RCC 7860 (cell line): ENCODE results near the gene CCNB3.

Experiments
- DNase-seq: peaks from one replicate; pipeline ENCODE4 v3.0.0-alpha.2; 2015; ENCODE audit warnings: low spot score
- FAIRE-seq: peaks from 2 replicates; lab custom pipeline; 2012; peaks lifted over from hg19 to GRCh38; lab: Jason Lieb, UNC

CCNB3 gene

DNA sequence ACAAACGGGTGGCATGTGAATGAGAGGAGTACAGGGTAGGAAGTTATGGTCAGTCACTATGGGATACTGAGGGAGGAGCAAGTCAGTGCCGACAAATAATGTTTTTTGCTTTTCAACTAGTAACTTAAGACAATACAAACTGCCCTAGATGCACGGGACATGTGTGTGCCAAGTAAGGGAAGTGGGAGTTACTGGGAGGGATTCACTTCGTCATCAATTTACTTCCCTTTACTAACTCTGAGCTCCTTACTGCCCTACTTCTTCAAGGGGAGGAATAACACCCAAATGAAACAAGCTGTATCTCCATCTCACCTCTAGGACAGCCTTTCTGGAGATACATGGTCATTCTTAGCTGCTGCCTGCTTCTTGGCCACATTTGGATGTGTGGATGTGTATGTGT, 168.4 kb downstream of the CCNB3 start:
- FAIRE-seq = no peak
- no peak for DNase-seq

DNA sequence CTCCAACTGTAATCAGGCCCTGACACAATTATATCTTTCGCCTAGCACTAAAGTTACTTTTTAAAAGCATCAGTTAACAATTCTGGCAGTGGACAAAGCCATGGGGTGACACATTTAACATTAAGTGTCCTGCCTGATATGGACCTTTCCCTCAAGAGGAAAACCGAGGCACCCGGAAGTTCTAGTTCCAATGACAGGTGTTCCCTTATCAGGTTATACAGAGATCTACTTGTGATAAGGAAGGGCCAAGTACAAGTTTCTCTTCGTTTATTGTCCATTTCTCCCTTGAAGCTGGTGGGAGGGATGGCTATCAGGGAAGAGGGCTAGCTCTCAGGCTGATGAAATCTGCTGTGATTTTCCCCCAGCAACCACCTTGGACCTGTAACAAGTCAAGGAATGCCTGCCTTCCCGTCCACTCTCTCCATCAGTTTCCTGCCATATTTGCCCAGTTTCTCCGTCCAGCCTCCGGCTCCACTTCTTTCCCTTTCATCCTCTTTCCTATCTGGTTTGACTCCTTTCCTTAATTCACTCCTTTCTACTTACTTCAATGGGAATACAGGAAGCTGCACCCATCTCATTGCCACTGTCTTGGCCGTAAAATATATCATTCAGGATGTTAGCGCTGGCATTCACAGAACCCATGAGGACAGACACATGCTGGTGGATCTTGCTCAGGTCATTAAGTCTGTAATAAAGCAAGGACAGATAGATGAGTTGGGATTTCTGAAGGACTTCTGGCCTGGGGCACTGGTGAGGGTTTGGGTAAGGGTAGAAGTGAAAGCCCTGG, 171.1 kb downstream of the CCNB3 start:
- DNase-seq = no peak
- FAIRE-seq = no peak

DNA sequence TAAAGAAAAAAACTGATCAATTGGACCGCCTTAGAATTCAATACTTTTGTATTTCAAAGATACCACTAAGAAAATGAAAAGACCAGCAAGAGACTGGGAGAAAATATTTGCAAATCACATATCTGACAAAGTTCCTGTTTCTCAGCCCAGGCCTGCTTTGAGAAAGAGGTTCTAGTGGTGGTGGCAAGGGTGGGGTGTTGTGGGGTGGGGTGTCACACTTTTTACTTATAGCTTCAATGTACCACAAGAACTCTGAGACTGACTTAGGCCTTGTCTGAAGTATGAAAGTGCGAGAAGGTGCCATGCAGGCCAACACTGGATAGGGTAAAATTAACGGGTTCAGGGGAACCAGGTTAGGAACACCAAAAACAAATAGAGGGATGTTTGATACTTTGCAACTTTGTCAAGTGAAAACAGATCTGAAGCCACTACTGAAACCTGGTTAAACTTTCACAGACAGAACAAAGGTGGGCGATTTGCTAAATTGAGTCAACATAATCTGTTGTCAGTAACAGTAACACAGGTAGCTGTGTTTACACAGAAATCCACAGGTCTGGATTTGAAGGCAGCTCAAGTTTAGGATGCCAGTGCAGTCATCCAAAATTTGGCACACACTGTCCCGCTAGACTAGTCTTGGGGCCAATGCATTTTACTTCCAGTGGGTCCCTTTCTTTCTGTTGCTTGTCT, 177.3 kb downstream of the CCNB3 start:
- no peak for DNase-seq

DNA sequence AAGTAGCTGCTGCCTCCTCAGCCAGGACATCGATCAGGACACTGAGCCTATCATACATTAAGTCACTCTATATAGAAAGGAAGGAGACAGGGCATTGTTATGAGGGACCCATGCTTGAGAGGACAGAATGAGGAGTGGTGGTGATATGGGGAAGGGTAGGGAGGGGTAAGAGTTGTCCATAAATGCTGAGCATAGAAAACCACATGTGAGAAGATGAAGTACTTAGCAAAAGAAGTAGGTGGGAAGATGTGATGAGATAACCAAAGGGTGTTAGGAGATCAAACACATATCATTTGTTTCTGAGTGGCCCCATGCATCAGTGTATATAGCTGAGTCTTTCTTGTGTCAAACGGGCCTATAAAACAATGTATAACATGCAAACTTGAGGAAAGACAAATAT, 182.0 kb downstream of the CCNB3 start:
- no peak for FAIRE-seq

More for the DNA sequence above, 177.3 kb downstream of the CCNB3 start:
- no peak for FAIRE-seq

DNA sequence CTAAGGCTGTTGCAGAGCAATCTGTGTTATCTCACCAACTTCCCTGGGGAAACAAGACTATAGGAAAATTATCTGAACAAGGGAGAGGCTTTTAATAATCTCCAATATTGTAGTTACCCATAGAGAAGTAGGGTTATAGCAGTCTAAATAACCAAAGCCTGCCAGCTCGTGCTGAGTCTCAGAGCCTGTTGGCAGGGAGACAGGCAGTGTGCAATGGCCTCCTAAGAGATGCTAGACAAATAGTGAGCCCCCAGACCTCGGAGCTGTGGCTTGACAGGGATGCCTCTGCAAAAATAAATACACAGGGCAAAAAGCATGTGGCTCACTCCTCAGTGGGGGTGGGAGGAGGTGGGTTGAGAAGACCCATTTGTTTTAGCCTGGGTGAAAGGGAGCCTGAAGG, 189.3 kb downstream of the CCNB3 start:
- FAIRE-seq (no peak), DNase-seq (no peak)

More for the DNA sequence above, 182.0 kb downstream of the CCNB3 start:
- DNase-seq = no peak
